K562 (cell line): ENCODE measurements around the gene SEC23IP. TPM values are rescaled to one million over a fixed set of nuclear protein-coding genes. Genes with fewer than 3 reads are reported as not detected.

ENCODE experiments used
- ATAC-seq: fragments of 200-7000 bp; cut with Tn5 transposase; 3 replicates; pipeline ENCODE4 v1.9.1; 2020; ENCODE audit warnings: moderate library complexity
- BruUV-seq: library from RNA; stranded (reverse); fragments of 400-500 nt; replicated peaks from 2 replicates; lab custom pipeline; 2021; lab: Mats Ljungman, UMichigan
- CTCF ChIA-PET: fragments of 300-600 bp; formaldehyde crosslinking; extraction: SDS; loops from one replicate; lab custom pipeline; 2021; ENCODE audit warnings: low intra/inter-chr PET ratio; lab: Yijun Ruan, JAX
- POLR2A ChIA-PET: fragments of 300-600, 350-650 bp; sonication (Branson Sonifier 250); formaldehyde crosslinking; extraction: SDS; loops from one replicate; lab custom pipeline; 2021; ENCODE audit warnings: antibody characterized with exemption, inconsistent platforms; lab: Yijun Ruan, JAX
- DNase-seq, 4 experiments: peaks; one replicate each; pipeline versions ENCODE4 v3.0.0 to v3.0.0-alpha.2; 2011 to 2018; ENCODE audit warnings: low spot score in 3 of 4, mixed read lengths in 3 of 4; ENCODE audit errors: extremely low read depth in 1 of 4
- FAIRE-seq: peaks from 2 replicates; lab custom pipeline; 2011; peaks lifted over from hg19 to GRCh38; lab: Jason Lieb, UNC
- H2AFZ ChIP-seq: 2 replicates; pipeline ENCODE4 v1.6.0; 2011; ENCODE audit warnings: low read depth, low read length, control low read depth, inconsistent platforms
- H3K27ac ChIP-seq: fragments of 200-600 bp; 3 replicates; pipeline ENCODE4 v1.8.0; 2011; ENCODE audit warnings: low read depth, mild to moderate bottlenecking, control low read depth, inconsistent platforms, low read length, moderate library complexity, mixed read lengths; ENCODE audit errors: extremely low read depth
- H3K27me3 ChIP-seq, 2 experiments: fragments of 300-600 bp in 1 of 2; 2 replicates in 1 of 2; 3 replicates in 1 of 2; pipeline versions ENCODE4 v1.6.0 to v1.8.0; 2011; ENCODE audit warnings: inconsistent platforms in 2 of 2, low read length in 2 of 2, mild to moderate bottlenecking in 1 of 2, mixed read lengths in 1 of 2, moderate library complexity in 1 of 2; ENCODE audit not compliant: control insufficient read depth in 2 of 2, insufficient read depth in 2 of 2
- H3K36me3 ChIP-seq: fragments of 300-600 bp; 3 replicates; pipeline ENCODE4 v1.8.0; 2011; ENCODE audit warnings: mild to moderate bottlenecking, low read length, inconsistent platforms; ENCODE audit not compliant: control insufficient read depth, insufficient read depth
- H3K4me1 ChIP-seq, 2 experiments: fragments of 200-600 bp in 1 of 2; replicated peaks in 1 of 2; 2 replicates in 1 of 2; 3 replicates in 1 of 2; pipeline versions ENCODE4 v1.5.1 to v1.8.0; 2011; ENCODE audit warnings: inconsistent platforms in 2 of 2, low read length in 2 of 2, mild to moderate bottlenecking in 1 of 2, mixed read lengths in 1 of 2, moderate library complexity in 1 of 2; ENCODE audit not compliant: control insufficient read depth in 2 of 2, insufficient read depth in 2 of 2
- H3K4me2 ChIP-seq: 2 replicates; pipeline ENCODE4 v1.6.1; 2011; ENCODE audit warnings: low read length, control low read depth, inconsistent platforms, mixed read lengths; ENCODE audit not compliant: insufficient read depth
- H3K4me3 ChIP-seq: fragments of 200-600 bp; sonication (generic), shearing (Covaris generic); 2 replicates; pipeline ENCODE4 v1.5.1; 2016; ENCODE audit warnings: control low read depth, inconsistent platforms
- H3K79me2 ChIP-seq: fragments of 200-600 bp; 3 replicates; pipeline ENCODE4 v1.8.0; 2011; ENCODE audit warnings: low read length, inconsistent platforms; ENCODE audit not compliant: control insufficient read depth, insufficient read depth
- H3K9ac ChIP-seq, 2 experiments: 2 replicates each; pipeline versions ENCODE4 v1.6.0 to v1.6.1; 2011; ENCODE audit warnings: low read depth in 2 of 2, low read length in 2 of 2, control low read depth in 1 of 2, inconsistent platforms in 1 of 2, mild to moderate bottlenecking in 1 of 2, mixed read lengths in 1 of 2; ENCODE audit not compliant: insufficient read depth in 1 of 2
- H3K9me1 ChIP-seq: one replicate; pipeline ENCODE4 v1.6.0; 2011; ENCODE audit warnings: inconsistent platforms, mild to moderate bottlenecking, low read length, moderate library complexity; ENCODE audit not compliant: control insufficient read depth, insufficient read depth
- H3K9me3 ChIP-seq: replicated peaks from 2 replicates; pipeline ENCODE4 v1.5.1; 2011; ENCODE audit warnings: low read depth, low read length, inconsistent platforms; ENCODE audit not compliant: control insufficient read depth, insufficient read depth
- H4K20me1 ChIP-seq: replicated peaks from 2 replicates; pipeline ENCODE4 v1.6.1; 2011; ENCODE audit warnings: low read length, inconsistent platforms, mixed read lengths; ENCODE audit not compliant: control insufficient read depth, insufficient read depth
- CCNT2 ChIP-seq: IDR thresholded peaks from 2 replicates; pipeline ENCODE4 v1.6.1; 2011; ENCODE audit warnings: borderline replicate concordance, low read depth, mild to moderate bottlenecking, moderate library complexity, mixed read lengths, low read length; ENCODE audit not compliant: insufficient read length; ENCODE audit errors: extremely low read depth
- E2F3 ChIP-seq: fragments of 250-450 bp; sonication (Bioruptor Pico); IDR thresholded peaks from 2 replicates; pipeline ENCODE4 v1.4.0; 2020; ENCODE audit warnings: mild to moderate bottlenecking
- EGR1 ChIP-seq: fragments of 450-650 bp; conservative IDR thresholded peaks from 2 replicates; pipeline ENCODE4 v1.6.1; 2017; ENCODE audit warnings: mild to moderate bottlenecking
- FOXA3 ChIP-seq, 2 experiments: fragments of 450-650 bp in 1 of 2; sonication (generic) in 1 of 2; formaldehyde crosslinking; IDR thresholded peaks in 1 of 2; conservative IDR thresholded peaks in 1 of 2; 2 replicates each; pipeline versions ENCODE4 v1.4.0 to v1.8.0; 2020 to 2022; ENCODE audit warnings: mild to moderate bottlenecking in 2 of 2, missing genetic modification reagents in 1 of 2
- HDAC6 ChIP-seq: IDR thresholded peaks from 2 replicates; pipeline ENCODE4 v1.6.1; 2012; ENCODE audit warnings: low read depth, mild to moderate bottlenecking, control low read depth, inconsistent platforms, low read length, moderate library complexity
- POLR2AphosphoS5 ChIP-seq: IDR thresholded peaks from 2 replicates; pipeline ENCODE4 v1.6.1; 2011; ENCODE audit warnings: mild to moderate bottlenecking, low read depth, low read length, moderate library complexity; ENCODE audit not compliant: control insufficient read depth, insufficient read depth
- RAD21 ChIP-seq, 2 experiments: fragments of 250-450 bp in 1 of 2; fragments of 450-650 bp in 1 of 2; sonication (Bioruptor Pico) in 1 of 2; formaldehyde crosslinking in 1 of 2; IDR thresholded peaks in 1 of 2; conservative IDR thresholded peaks in 1 of 2; 2 replicates each; pipeline versions ENCODE4 v1.4.0 to v1.8.0; 2020 to 2022; ENCODE audit warnings: mild to moderate bottlenecking in 2 of 2, moderate library complexity in 1 of 2
- SIRT6 ChIP-seq: IDR thresholded peaks from one replicate; pipeline ENCODE4 v1.6.1; 2012; ENCODE audit warnings: low read depth, mild to moderate bottlenecking, control low read depth, inconsistent platforms, low read length, moderate library complexity
- SP1 ChIP-seq: sonication (generic); formaldehyde crosslinking; IDR thresholded peaks from 2 replicates; pipeline ENCODE4 v1.8.1; 2022; ENCODE audit warnings: mild to moderate bottlenecking, missing genetic modification reagents
- UBTF ChIP-seq, 2 experiments: IDR thresholded peaks; 2 replicates each; pipeline ENCODE4 v1.6.1; 2012; ENCODE audit warnings: improper control_type of control experiment in 2 of 2, low read depth in 2 of 2, low read length in 2 of 2, borderline replicate concordance in 1 of 2
- ZBTB12 ChIP-seq: fragments of 250-450 bp; sonication (Bioruptor Pico); IDR thresholded peaks from 2 replicates; pipeline ENCODE4 v1.4.0; 2020
- ZBTB8A ChIP-seq: fragments of 450-650 bp; IDR thresholded peaks from 2 replicates; pipeline ENCODE4 v1.6.1; 2018; ENCODE audit warnings: mild to moderate bottlenecking, moderate library complexity; ENCODE audit not compliant: partially characterized antibody
- ZNF217 ChIP-seq: sonication (generic); formaldehyde crosslinking; IDR thresholded peaks from 2 replicates; pipeline ENCODE4 v1.8.0; 2022; ENCODE audit warnings: mild to moderate bottlenecking, missing genetic modification reagents
- ZNF830 ChIP-seq: fragments of 250-450 bp; sonication (Bioruptor Pico); IDR thresholded peaks from 2 replicates; pipeline ENCODE4 v1.5.0; 2021; ENCODE audit warnings: mild to moderate bottlenecking
- in situ Hi-C: fragments of 300-500 bp; cut with MboI; formaldehyde crosslinking; loops from 4 replicates; pipeline ENCODE4 v1.15.0; 2018; ENCODE audit warnings: inconsistent platforms, mixed read lengths
- intact Hi-C: fragments of 100-400 bp; cut with micrococcal nuclease; formaldehyde crosslinking; loops from 2 replicates; pipeline ENCODE4 v1.14.2; 2022
- polyA plus RNA-seq, 8 experiments: library from polyadenylated mRNA; depleted of rRNA in 4 of 8; stranded (reverse) in 5 of 8; unstranded in 3 of 8; fragments of >200 nt; fragmentation: Nextera tagmentation in 2 of 8; fragmentation: Illumina TruSeq in 1 of 8; extraction: Ambion mirVana in 2 of 8; extraction: Trizol in 1 of 8; gene quantifications; 2 replicates each; pipeline versions ENCODE4 v1.2.1 to v1.2.3, GENCODE V29; 2011 to 2014; ENCODE audit warnings: inconsistent platforms in 1 of 8, missing spikeins in 1 of 8
- total RNA-seq, 7 experiments: library from RNA; depleted of rRNA in 6 of 7; stranded (reverse); fragments of >200 nt in 6 of 7; fragmentation: Illumina TruSeq in 2 of 7; extraction: Trizol in 2 of 7; gene quantifications; 2 replicates each; pipeline versions ENCODE4 v1.2.1 to v1.2.3, GENCODE V29; 2011 to 2021; ENCODE audit warnings: low replicate concordance in 1 of 7

Gene SEC23IP
- total and polyA plus RNA-seq, 9 of the 15 experiments (the other 6 are each of a cell fraction or from before 2014, with no cell fraction given), result 15.8 to 38.4 (median 22.5) TPM

- Histone ChIP-seq H3K36me3 (peaks cover 79% of the 10 kb centered on the region), H2AFZ (no peak overlapping the region), H4K20me1 (no peaks in the 10 kb centered on the region), H3K4me1 (no peaks in the 10 kb centered on the region), H3K9ac (no peak overlapping the region), H3K9me3 (no peaks in the 10 kb centered on the region), H3K4me2 (no peak overlapping the region), H3K79me2 (no peaks in the 10 kb centered on the region), H3K4me3 (no peak overlapping the region), H3K27ac (no peak overlapping the region), H3K9me1 (no peaks in the 10 kb centered on the region), H3K27me3 (no peaks in the 10 kb centered on the region)
- ChIA-PET POLR2A (interaction anchor here (0.5 kb wide), 1 partner anchor 410 kb away, joined by 3 read pairs; no protein-coding TSS in a partner anchor), CTCF (no interaction called here)
- BruUV-seq, result no TSS peak
- DNase-seq, result no peak
- FAIRE-seq, result no peak
- TF ChIP-seq EGR1 (no peak), SP1 (CRISPR knock-in tag) (no peak), FOXA3 (CRISPR knock-in tag; conservative IDR thresholded peaks at IDR 0.05 in 1 of 2, IDR thresholded peaks at IDR 0.05 in 1 of 2) (no peak), SIRT6 (no peak), HDAC6 (no peak), ZNF830 (CRISPR knock-in tag) (no peak), POLR2AphosphoS5 (no peak), E2F3 (CRISPR knock-in tag) (no peak), ZNF217 (CRISPR knock-in tag) (no peak), CCNT2 (no peak), UBTF (IDR thresholded peaks at IDR 0.05; ENCODE audit: borderline replicate concordance in 1 of 2, low read depth in 2 of 2, low read length in 2 of 2) (no peak), ZBTB12 (CRISPR knock-in tag) (no peak), ZBTB8A (no peak), RAD21 (CRISPR knock-in tag; conservative IDR thresholded peaks at IDR 0.05 in 1 of 2, IDR thresholded peaks at IDR 0.05 in 1 of 2) (no peak)
- intact Hi-C loops (no loop called here), in situ Hi-C loops (no loop called here)
- no peak for ATAC-seq
Observed at GRCh38 chr10:119928411-119928810, 35.9 kb downstream of the SEC23IP start.
